ENCODE measurements around the gene SMIM33. TPM values are rescaled to one million over a fixed set of nuclear protein-coding genes. Genes with fewer than 3 reads are reported as not detected.
"Not testable (repeated sequence)": the region's sequence is repeated elsewhere in the genome, so short reads cannot be mapped to it uniquely, and the experiment has no call there.

Gene SMIM33
- total and polyA plus RNA-seq, 9 of the 15 experiments (the other 6 are each of a cell fraction or from before 2014, with no cell fraction given), result not detected

DNA sequence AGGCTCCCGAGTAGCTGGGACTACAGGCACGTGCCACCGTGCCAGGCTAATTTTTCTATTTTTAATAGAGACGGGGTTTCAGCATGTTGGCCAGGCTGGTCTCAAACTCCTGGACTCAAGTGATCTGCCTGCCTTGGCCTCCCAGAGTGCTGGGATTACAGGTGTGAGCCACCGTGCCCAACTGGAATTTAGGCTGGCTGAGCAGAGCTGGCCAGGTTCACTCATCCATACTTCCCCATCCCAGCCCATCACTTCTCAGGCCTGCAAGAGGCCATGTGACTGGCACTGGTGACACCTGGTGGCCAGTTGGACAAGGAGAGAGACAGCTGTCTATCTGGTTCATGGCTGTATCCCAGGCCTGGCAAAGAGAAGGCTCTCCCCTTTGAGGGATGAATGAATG lies 42.6 kb downstream of the SMIM33 start (continued):
- TF ChIP-seq, protein P1, sequence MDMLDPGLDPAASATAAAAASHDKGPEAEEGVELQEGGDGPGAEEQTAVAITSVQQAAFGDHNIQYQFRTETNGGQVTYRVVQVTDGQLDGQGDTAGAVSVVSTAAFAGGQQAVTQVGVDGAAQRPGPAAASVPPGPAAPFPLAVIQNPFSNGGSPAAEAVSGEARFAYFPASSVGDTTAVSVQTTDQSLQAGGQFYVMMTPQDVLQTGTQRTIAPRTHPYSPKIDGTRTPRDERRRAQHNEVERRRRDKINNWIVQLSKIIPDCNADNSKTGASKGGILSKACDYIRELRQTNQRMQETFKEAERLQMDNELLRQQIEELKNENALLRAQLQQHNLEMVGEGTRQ (CRISPR knock-in tag; IDR thresholded peaks at IDR 0.05), result peak; percentile 74
- TF ChIP-seq MTA3 (IDR thresholded peaks at IDR 0.05; ENCODE audit: borderline replicate concordance) (0 out of 2 replicates have a peak, but pooled peaks have one; percentile 26), BHLHE40 (IDR thresholded peaks at IDR 0.05; ENCODE audit: low read length) (peak; percentile 28; the same call in 1 of the 2 replicates), SMAD4 (CRISPR knock-in tag; conservative IDR thresholded peaks at IDR 0.05) (peak; percentile 64), CTBP1 (IDR thresholded peaks at IDR 0.05; ENCODE audit: borderline replicate concordance) (peak; percentile 92), TEAD1 (CRISPR knock-in tag; IDR thresholded peaks at IDR 0.05) (0 out of 4 replicates have a peak, but pooled peaks of 1 of the 2 experiments have one; percentile 30)
- TF ChIP-seq, protein P2, sequence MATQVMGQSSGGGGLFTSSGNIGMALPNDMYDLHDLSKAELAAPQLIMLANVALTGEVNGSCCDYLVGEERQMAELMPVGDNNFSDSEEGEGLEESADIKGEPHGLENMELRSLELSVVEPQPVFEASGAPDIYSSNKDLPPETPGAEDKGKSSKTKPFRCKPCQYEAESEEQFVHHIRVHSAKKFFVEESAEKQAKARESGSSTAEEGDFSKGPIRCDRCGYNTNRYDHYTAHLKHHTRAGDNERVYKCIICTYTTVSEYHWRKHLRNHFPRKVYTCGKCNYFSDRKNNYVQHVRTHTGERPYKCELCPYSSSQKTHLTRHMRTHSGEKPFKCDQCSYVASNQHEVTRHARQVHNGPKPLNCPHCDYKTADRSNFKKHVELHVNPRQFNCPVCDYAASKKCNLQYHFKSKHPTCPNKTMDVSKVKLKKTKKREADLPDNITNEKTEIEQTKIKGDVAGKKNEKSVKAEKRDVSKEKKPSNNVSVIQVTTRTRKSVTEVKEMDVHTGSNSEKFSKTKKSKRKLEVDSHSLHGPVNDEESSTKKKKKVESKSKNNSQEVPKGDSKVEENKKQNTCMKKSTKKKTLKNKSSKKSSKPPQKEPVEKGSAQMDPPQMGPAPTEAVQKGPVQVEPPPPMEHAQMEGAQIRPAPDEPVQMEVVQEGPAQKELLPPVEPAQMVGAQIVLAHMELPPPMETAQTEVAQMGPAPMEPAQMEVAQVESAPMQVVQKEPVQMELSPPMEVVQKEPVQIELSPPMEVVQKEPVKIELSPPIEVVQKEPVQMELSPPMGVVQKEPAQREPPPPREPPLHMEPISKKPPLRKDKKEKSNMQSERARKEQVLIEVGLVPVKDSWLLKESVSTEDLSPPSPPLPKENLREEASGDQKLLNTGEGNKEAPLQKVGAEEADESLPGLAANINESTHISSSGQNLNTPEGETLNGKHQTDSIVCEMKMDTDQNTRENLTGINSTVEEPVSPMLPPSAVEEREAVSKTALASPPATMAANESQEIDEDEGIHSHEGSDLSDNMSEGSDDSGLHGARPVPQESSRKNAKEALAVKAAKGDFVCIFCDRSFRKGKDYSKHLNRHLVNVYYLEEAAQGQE (IDR thresholded peaks at IDR 0.05; ENCODE audit: borderline replicate concordance), result peak; percentile 95
- TF ChIP-seq, protein P2 (CRISPR knock-in tag; IDR thresholded peaks at IDR 0.05; ENCODE audit: low read depth), result not testable (repeated sequence)
- TF ChIP-seq, protein P3, sequence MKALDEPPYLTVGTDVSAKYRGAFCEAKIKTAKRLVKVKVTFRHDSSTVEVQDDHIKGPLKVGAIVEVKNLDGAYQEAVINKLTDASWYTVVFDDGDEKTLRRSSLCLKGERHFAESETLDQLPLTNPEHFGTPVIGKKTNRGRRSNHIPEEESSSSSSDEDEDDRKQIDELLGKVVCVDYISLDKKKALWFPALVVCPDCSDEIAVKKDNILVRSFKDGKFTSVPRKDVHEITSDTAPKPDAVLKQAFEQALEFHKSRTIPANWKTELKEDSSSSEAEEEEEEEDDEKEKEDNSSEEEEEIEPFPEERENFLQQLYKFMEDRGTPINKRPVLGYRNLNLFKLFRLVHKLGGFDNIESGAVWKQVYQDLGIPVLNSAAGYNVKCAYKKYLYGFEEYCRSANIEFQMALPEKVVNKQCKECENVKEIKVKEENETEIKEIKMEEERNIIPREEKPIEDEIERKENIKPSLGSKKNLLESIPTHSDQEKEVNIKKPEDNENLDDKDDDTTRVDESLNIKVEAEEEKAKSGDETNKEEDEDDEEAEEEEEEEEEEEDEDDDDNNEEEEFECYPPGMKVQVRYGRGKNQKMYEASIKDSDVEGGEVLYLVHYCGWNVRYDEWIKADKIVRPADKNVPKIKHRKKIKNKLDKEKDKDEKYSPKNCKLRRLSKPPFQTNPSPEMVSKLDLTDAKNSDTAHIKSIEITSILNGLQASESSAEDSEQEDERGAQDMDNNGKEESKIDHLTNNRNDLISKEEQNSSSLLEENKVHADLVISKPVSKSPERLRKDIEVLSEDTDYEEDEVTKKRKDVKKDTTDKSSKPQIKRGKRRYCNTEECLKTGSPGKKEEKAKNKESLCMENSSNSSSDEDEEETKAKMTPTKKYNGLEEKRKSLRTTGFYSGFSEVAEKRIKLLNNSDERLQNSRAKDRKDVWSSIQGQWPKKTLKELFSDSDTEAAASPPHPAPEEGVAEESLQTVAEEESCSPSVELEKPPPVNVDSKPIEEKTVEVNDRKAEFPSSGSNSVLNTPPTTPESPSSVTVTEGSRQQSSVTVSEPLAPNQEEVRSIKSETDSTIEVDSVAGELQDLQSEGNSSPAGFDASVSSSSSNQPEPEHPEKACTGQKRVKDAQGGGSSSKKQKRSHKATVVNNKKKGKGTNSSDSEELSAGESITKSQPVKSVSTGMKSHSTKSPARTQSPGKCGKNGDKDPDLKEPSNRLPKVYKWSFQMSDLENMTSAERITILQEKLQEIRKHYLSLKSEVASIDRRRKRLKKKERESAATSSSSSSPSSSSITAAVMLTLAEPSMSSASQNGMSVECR (CRISPR knock-in tag; IDR thresholded peaks at IDR 0.05), result 0 out of 2 replicates have a peak, but pooled peaks have one; percentile 40

Measured in K562 (cell line).